HG03103 (cell line): ENCODE results near the gene SETMAR.

Experiments
- ATAC-seq: cut with Tn5 transposase; IDR thresholded peaks from one replicate; pipeline ENCODE4 v1.9.1; 2021; ENCODE audit warnings: low read depth; ENCODE audit not compliant: unreplicated experiment

The SETMAR gene

GRCh38 chr3:4343258-4343657, 40.1 kb downstream of the SETMAR start:
- ATAC-seq: no peak

DNA sequence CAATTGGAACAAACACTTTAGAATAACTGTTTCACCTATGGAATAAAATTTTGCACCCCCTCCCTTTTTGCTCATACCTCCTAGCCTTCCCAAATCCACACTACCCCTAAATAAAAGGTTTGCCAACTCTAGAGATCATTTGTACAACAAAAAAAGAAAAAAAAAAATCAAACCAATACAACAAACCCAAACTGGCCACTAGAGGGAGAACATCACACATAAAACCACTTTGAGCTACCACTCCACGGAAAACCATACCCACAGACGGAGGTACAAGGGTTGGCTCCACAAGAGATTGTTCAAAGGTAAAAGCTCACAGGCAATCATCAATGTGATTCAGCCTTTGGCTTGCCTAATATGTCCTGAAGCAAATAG, 47.6 kb downstream of the SETMAR start:
- ATAC-seq: peak; percentile 61

DNA sequence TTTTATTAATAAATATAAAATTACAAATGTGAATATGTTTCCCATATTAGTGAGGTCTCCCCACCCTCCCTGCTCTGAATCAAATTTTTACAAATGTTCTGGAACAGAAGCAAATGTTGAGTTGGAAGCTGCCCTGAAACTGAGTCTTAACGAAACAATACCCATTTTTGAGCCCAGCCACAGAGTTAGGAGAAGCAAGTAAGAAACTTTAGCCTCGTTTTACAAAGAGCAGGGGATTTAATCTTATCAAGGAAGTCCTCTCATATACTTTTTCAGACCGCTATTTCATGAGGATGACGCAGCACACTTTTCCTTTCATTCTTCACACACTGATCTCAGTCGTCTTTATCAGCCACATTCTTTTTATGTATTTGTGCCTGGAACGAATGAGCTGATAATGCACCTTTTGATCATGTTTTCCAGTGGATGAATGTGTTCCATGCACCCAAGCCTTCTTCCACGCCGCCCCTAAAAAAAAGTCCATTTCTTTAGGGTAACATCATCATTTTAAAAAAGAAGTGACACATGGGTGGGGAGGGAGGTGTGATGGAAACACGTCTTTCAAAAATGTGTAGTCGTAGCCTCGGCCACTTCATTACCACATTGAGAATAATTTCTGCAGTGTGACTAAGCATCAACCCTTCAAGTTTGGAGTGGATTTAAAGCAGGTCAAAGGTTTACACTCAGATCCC, 48.1 kb downstream of the SETMAR start:
- ATAC-seq: peak; percentile 38

DNA sequence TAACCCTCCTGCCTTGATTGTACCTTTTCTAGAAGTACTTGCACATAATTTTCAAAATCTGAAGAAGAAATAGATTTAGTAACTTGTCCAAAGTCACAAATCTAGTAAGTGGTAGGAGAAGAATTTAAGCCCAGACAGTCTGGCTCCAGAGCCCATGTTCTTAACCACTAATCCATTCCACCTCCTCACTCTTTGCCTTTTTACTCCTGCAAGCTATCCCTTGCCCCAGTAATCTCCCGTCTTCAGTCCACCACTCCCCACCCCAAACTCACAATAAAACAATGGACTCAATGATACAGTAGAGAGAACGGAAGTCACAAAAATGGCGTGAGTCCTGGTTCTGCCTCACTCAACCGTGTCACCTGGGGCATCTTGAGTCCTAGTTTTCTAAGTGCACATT, 48.7 kb downstream of the SETMAR start:
- ATAC-seq: no peak

- no peak for ATAC-seq
Measured at GRCh38 chr3:4355401-4356219, 52.4 kb downstream of the SETMAR start.

DNA sequence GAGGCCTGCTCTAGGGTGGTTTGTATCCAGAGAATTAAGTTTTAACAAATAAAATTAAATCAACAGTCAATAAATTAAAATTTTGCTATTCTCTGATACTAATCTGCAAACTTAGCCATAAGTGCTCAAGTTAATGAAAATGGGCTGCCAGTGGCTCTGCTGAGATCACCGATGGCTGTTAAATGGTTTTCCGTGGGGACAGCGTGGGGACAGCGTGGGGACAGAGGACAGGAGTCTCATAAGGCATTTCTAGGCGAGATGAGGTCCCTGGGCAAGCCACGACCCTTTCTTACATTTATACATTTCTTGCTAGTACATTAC, 53.0 kb downstream of the SETMAR start:
- ATAC-seq: no peak

GRCh38 chr3:4356546-4357410, 53.6 kb downstream of the SETMAR start:
- ATAC-seq: no peak

DNA sequence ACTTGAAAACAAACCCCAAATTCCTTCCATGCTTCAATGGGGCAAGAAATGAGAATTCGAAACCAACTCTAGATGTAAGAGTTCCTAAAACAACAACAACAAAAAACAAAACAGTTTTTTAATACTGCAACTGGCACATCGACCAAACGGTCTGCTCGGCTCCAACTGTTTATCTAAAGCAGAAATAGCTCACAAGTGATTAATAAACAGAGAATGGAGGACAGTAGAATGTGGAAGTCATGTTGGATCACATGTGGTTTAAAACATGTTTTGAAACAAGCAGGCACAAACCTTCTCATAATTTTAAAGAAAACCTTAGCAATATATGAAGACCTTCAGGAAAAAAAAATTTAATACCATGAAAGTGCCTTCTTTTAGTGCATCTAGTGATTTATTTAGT, 55.1 kb downstream of the SETMAR start:
- no peak for ATAC-seq

GRCh38 chr3:4359805-4360502, 56.8 kb downstream of the SETMAR start:
- ATAC-seq: no peak

- no peak for ATAC-seq
Measured at GRCh38 chr3:4360817-4361216, 57.6 kb downstream of the SETMAR start.

DNA sequence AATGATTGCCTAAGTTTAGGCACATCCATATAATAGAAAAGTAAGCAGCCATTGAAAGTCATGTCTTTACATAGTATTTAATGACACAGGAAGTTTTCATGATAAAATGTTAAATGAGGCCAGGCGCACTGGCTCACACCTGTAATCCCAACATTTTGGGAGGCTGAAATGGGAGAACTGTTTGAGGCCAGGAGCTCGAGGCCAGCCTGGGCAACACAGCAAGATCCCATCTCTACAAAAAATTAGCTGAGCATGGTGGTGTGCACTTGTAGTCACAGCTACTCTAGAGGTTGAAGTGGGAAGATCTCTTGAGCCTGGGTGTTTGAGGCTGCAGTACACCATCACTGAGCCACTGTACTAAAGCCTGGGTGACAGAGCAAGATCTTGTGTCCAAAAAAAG, 59.4 kb downstream of the SETMAR start:
- no peak for ATAC-seq
